ENCODE results near the gene TIMM29. TPM values are rescaled to one million over a fixed set of nuclear protein-coding genes. Genes with fewer than 3 reads are reported as not detected.

Gene TIMM29
- total RNA-seq, 5 donors from 2014 or later (not counting 1 experiment from before 2014, with no cell fraction given) = 19.2 to 40.4 (median 37.2) TPM

DNA sequence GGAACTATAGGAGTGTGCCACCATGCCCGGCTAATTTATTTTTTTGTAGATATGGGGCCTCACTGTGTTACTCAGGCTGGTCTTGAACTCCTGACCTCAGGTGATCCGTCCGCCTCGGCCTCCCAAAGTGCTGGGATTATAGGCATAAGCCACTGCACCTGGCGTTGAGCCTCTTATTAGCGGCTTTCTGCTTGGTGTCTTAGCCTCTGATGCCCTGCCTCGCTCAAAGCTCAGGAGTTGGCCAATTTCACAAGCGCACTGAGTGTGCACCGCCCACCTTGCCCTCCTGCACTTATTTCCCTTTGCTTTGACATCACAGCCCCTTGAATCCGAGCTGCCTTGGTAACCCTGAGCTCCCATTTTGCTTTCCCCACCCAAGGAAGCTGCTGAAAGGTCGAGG, 10.3 kb upstream of the TIMM29 start:
- no peaks in the 10 kb centered on the region for H3K27me3 Mint-ChIP-seq
- no peaks in the 10 kb centered on the region for H3K4me1 Mint-ChIP-seq
- ChIA-PET CTCF (interaction anchor here in 1 of 2 donors (0.6 kb wide), 1 partner anchor 534 kb away, joined by 4 read pairs; no protein-coding TSS in a partner anchor), POLR2A (interaction anchor here in 1 of 2 donors (0.6 to 0.7 kb wide), 2 partner anchors 209 to 216 kb away, joined by 3 to 5 read pairs; no protein-coding TSS in a partner anchor)
- no peak overlapping the region for H3K4me3 Mint-ChIP-seq
- Histone ChIP-seq H3K4me1 (ENCODE audit: control insufficient read depth in 1 of 2, extremely low read depth in 1 of 2, insufficient read depth in 2 of 2, low read length in 2 of 2) (no peaks in the 10 kb centered on the region), H3K27ac (ENCODE audit: low read length) (no peak overlapping the region), H3K36me3 (ENCODE audit: control insufficient read depth in 2 of 2, extremely low read depth in 1 of 2, insufficient read depth in 1 of 2, low read length in 1 of 2) (peaks cover 20 to 34% of the 10 kb centered on the region in 2 donors), H3K4me3 (ENCODE audit: control insufficient read depth in 1 of 2, extremely low read depth in 1 of 2, low read length in 1 of 2) (no peak overlapping the region), H3K27me3 (replicated peaks in 1 of 2; ENCODE audit: control insufficient read depth in 2 of 2, extremely low read depth in 1 of 2, insufficient read depth in 2 of 2, low read length in 1 of 2) (no peaks in the 10 kb centered on the region), H3K9me3 (no peaks in the 10 kb centered on the region)
- ATAC-seq (replicated peaks in 1 of 4) (no peak), DNase-seq (no peak)
- H3K9me3 Mint-ChIP-seq = no peaks in the 10 kb centered on the region
- H3K27ac Mint-ChIP-seq = no peak overlapping the region
- peaks cover 3% of the 10 kb centered on the region for H3K36me3 Mint-ChIP-seq
- WGBS (ENCODE audit: insufficient coverage) = 98% methylated on average over 10 of the region's 11 CpGs

DNA sequence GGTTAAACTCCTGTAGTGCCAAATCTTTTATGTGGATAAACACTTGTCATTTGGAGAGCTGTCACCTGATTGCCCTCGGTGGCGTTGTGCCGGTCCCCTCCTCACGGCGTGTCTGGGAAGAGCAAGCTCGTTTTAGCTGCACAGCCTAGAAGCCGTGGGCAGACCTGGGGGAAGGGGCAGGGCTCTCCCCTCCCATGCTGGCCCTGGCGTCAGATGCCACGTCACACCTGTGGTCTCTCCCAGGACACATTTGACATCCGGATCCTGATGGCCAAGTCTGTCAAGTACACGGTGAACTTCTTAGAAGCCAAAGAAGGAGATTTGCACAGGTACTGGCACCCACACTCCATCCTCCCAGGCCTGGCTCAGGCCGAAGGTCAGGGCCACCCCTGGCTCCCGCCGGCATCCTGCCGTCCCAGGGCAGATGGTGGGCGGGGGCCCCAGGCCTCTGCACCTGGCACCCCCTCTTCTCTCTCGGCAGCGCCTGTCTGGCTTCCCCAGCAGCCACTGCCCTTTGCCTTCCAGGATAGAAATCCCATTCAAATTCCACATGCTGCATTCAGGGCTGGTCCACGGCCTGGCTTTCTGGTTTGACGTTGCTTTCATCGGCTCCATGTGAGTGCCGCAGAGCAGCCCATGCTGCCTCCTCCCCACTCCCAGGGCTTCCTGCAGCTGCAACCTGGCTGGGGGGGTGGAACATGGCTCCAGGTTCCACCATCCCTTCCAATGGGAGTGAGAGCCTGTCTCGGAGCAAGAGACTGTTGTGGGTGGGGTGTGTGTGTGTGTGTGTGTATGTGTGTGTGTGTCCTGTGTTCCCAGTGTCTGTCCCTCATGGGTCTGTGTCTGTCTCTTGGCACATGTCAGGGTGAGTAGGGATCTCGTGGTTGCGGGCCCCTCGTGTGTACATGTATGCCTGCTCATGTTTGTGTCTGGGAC, 9.0 kb upstream of the TIMM29 start:
- H3K36me3 Mint-ChIP-seq = peaks cover 3% of the 10 kb centered on the region
- no peaks in the 10 kb centered on the region for H3K9me3 Mint-ChIP-seq
- H3K4me1 Mint-ChIP-seq = no peaks in the 10 kb centered on the region
- no peaks in the 10 kb centered on the region for H3K27me3 Mint-ChIP-seq
- no peak overlapping the region for H3K4me3 ChIP-seq (ENCODE audit: control insufficient read depth in 1 of 2, extremely low read depth in 1 of 2, low read length in 1 of 2)
- H3K4me3 Mint-ChIP-seq = no peak overlapping the region
- WGBS (ENCODE audit: insufficient coverage) = 92% methylated on average over 25 of the region's 26 CpGs
- DNase-seq (no peak), ATAC-seq (replicated peaks in 1 of 4) (no peak)
- H3K27me3 ChIP-seq (replicated peaks in 1 of 2; ENCODE audit: control insufficient read depth in 2 of 2, extremely low read depth in 1 of 2, insufficient read depth in 2 of 2, low read length in 1 of 2) = no peaks in the 10 kb centered on the region
- H3K9me3 ChIP-seq = no peaks in the 10 kb centered on the region
- no peak overlapping the region for H3K27ac Mint-ChIP-seq
- POLR2A ChIA-PET = no interaction called here
- CTCF ChIA-PET = interaction anchor here in 1 of 2 donors (0.6 kb wide), 1 partner anchor 990 kb away, joined by 3 read pairs; no protein-coding TSS in a partner anchor
- H3K27ac ChIP-seq (ENCODE audit: low read length) = no peak overlapping the region
- peaks cover 23 to 36% of the 10 kb centered on the region in 2 donors for H3K36me3 ChIP-seq (ENCODE audit: control insufficient read depth in 2 of 2, extremely low read depth in 1 of 2, insufficient read depth in 1 of 2, low read length in 1 of 2)
- H3K4me1 ChIP-seq (ENCODE audit: control insufficient read depth in 1 of 2, extremely low read depth in 1 of 2, insufficient read depth in 2 of 2, low read length in 2 of 2) = no peaks in the 10 kb centered on the region

DNA sequence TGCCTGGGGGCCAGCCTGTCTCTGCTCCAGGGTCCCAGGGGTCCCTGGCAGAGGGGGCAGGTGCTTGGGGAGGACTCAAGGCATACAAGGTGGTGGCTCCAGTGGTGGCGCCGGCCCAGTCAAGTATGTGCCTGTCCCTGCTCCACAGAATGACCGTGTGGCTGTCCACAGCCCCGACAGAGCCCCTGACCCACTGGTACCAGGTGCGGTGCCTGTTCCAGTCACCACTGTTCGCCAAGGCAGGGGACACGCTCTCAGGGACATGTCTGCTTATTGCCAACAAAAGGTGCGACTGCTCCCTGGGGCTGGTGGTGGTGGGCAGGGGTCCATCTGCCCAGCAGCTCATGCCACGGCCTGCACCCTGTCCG, 8.3 kb upstream of the TIMM29 start:
- Mint-ChIP-seq H3K27me3 (no peaks in the 10 kb centered on the region), H3K4me3 (no peak overlapping the region), H3K27ac (no peak overlapping the region), H3K9me3 (no peaks in the 10 kb centered on the region), H3K4me1 (peaks cover 0 to 2% (median 0%) of the 10 kb centered on the region in 3 donors), H3K36me3 (peaks cover 6% of the 10 kb centered on the region)
- ChIA-PET CTCF (no interaction called here), POLR2A (no interaction called here)
- Histone ChIP-seq H3K36me3 (ENCODE audit: control insufficient read depth in 2 of 2, extremely low read depth in 1 of 2, insufficient read depth in 1 of 2, low read length in 1 of 2) (peaks cover 23 to 38% of the 10 kb centered on the region in 2 donors), H3K27ac (ENCODE audit: low read length) (no peak overlapping the region), H3K27me3 (replicated peaks in 1 of 2; ENCODE audit: control insufficient read depth in 2 of 2, extremely low read depth in 1 of 2, insufficient read depth in 2 of 2, low read length in 1 of 2) (no peaks in the 10 kb centered on the region), H3K4me1 (ENCODE audit: control insufficient read depth in 1 of 2, extremely low read depth in 1 of 2, insufficient read depth in 2 of 2, low read length in 2 of 2) (no peaks in the 10 kb centered on the region), H3K4me3 (ENCODE audit: control insufficient read depth in 1 of 2, extremely low read depth in 1 of 2, low read length in 1 of 2) (no peak overlapping the region), H3K9me3 (no peaks in the 10 kb centered on the region)
- DNase-seq (no peak), ATAC-seq (replicated peaks in 1 of 4) (no peak)
- WGBS (ENCODE audit: insufficient coverage) = 100% methylated on average over 9 of the region's 10 CpGs

DNA sequence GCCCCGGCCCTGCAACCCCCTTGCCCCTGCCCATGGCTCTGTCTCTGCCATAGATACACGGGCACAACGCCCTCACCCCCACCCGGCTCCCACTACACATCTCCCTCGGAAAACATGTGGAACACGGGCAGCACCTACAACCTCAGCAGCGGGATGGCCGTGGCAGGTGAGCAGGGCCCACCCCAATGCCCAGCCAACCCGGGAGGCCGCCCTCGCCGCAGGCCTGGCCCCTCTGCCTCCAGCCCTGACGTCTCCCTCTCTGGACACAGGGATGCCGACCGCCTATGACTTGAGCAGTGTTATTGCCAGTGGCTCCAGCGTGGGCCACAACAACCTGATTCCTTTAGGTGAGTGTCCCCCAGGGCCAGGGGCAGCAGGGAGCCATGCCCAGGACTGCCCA, 7.8 kb upstream of the TIMM29 start:
- CTCF ChIA-PET = no interaction called here
- H3K27ac Mint-ChIP-seq = no peak overlapping the region
- no peak for ATAC-seq (replicated peaks in 1 of 4)
- H3K4me1 Mint-ChIP-seq = peaks cover 0 to 5% (median 0%) of the 10 kb centered on the region in 3 donors
- H3K9me3 Mint-ChIP-seq = no peaks in the 10 kb centered on the region
- no peak for DNase-seq
- no peak overlapping the region for H3K27ac ChIP-seq (ENCODE audit: low read length)
- WGBS (ENCODE audit: insufficient coverage) = 92% methylated on average over 13 of the region's 16 CpGs
- H3K27me3 ChIP-seq (replicated peaks in 1 of 2; ENCODE audit: control insufficient read depth in 2 of 2, extremely low read depth in 1 of 2, insufficient read depth in 2 of 2, low read length in 1 of 2) = no peaks in the 10 kb centered on the region
- peaks cover 8% of the 10 kb centered on the region for H3K36me3 Mint-ChIP-seq
- H3K36me3 ChIP-seq (ENCODE audit: control insufficient read depth in 2 of 2, extremely low read depth in 1 of 2, insufficient read depth in 1 of 2, low read length in 1 of 2) = peaks cover 23 to 42% of the 10 kb centered on the region in 2 donors
- no peak overlapping the region for H3K4me3 ChIP-seq (ENCODE audit: control insufficient read depth in 1 of 2, extremely low read depth in 1 of 2, low read length in 1 of 2)
- POLR2A ChIA-PET = no interaction called here
- H3K27me3 Mint-ChIP-seq = no peaks in the 10 kb centered on the region
- no peaks in the 10 kb centered on the region for H3K4me1 ChIP-seq (ENCODE audit: control insufficient read depth in 1 of 2, extremely low read depth in 1 of 2, insufficient read depth in 2 of 2, low read length in 2 of 2)
- H3K4me3 Mint-ChIP-seq = no peak overlapping the region
- H3K9me3 ChIP-seq = no peaks in the 10 kb centered on the region

DNA sequence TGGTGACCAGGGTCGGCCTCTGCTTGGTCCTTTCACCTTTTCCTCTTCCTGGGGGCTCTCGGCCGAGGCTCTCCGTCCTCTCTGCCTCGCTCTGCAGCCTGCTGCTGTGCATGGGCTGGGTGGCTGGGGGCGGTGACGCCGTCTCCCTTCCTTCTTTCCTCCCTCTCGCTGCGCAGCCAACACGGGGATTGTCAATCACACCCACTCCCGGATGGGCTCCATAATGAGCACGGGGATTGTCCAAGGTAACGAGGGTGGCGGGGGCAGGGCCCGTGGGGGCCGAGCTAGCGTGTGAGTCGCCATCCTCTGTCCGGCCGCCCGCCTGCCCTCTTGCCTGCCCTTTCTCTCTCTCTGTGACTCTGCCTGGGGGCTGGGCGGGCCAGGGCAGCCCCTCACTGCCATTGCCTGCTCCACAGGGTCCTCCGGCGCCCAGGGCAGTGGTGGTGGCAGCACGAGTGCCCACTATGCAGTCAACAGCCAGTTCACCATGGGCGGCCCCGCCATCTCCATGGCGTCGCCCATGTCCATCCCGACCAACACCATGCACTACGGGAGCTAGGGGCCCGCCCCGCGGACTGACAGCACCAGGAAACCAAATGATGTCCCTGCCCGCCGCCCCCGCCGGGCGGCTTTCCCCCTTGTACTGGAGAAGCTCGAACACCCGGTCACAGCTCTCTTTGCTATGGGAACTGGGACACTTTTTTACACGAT, 7.3 kb upstream of the TIMM29 start:
- Mint-ChIP-seq H3K27ac (no peak overlapping the region), H3K27me3 (no peaks in the 10 kb centered on the region), H3K4me3 (no peak overlapping the region), H3K4me1 (peaks cover 0 to 5% (median 0%) of the 10 kb centered on the region in 3 donors), H3K36me3 (peaks cover 8% of the 10 kb centered on the region), H3K9me3 (no peaks in the 10 kb centered on the region)
- Histone ChIP-seq H3K36me3 (ENCODE audit: control insufficient read depth in 2 of 2, extremely low read depth in 1 of 2, insufficient read depth in 1 of 2, low read length in 1 of 2) (peaks cover 23 to 42% of the 10 kb centered on the region in 2 donors), H3K27me3 (replicated peaks in 1 of 2; ENCODE audit: control insufficient read depth in 2 of 2, extremely low read depth in 1 of 2, insufficient read depth in 2 of 2, low read length in 1 of 2) (no peaks in the 10 kb centered on the region), H3K9me3 (no peaks in the 10 kb centered on the region), H3K4me3 (ENCODE audit: control insufficient read depth in 1 of 2, extremely low read depth in 1 of 2, low read length in 1 of 2) (no peak overlapping the region), H3K27ac (ENCODE audit: low read length) (no peak overlapping the region), H3K4me1 (ENCODE audit: control insufficient read depth in 1 of 2, extremely low read depth in 1 of 2, insufficient read depth in 2 of 2, low read length in 2 of 2) (no peaks in the 10 kb centered on the region)
- POLR2A ChIA-PET = interaction anchor here in 1 of 2 donors (0.6 kb wide), 1 partner anchor 8 kb away, joined by 3 read pairs; no protein-coding TSS in a partner anchor
- CTCF ChIA-PET = no interaction called here
- WGBS (ENCODE audit: insufficient coverage) = 93% methylated on average over 40 of the region's 43 CpGs
- ATAC-seq (replicated peaks in 1 of 4) (no peak), DNase-seq (no peak)

DNA sequence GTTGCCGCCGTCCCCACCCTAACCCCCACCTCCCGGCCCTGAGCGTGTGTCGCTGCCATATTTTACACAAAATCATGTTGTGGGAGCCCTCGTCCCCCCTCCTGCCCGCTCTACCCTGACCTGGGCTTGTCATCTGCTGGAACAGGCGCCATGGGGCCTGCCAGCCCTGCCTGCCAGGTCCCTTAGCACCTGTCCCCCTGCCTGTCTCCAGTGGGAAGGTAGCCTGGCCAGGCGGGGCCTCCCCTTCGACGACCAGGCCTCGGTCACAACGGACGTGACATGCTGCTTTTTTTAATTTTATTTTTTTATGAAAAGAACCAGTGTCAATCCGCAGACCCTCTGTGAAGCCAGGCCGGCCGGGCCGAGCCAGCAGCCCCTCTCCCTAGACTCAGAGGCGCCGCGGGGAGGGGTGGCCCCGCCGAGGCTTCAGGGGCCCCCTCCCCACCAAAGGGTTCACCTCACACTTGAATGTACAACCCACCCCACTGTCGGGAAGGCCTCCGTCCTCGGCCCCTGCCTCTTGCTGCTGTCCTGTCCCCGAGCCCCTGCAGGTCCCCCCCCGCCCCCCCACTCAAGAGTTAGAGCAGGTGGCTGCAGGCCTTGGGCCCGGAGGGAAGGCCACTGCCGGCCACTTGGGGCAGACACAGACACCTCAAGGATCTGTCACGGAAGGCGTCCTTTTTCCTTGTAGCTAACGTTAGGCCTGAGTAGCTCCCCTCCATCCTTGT, 6.5 kb upstream of the TIMM29 start:
- no peak overlapping the region for H3K27ac ChIP-seq (ENCODE audit: low read length)
- H3K36me3 ChIP-seq (ENCODE audit: control insufficient read depth in 2 of 2, extremely low read depth in 1 of 2, insufficient read depth in 1 of 2, low read length in 1 of 2) = peaks cover 23 to 42% of the 10 kb centered on the region in 2 donors
- ChIA-PET POLR2A (interaction anchor here in 1 of 2 donors (0.6 kb wide), 1 partner anchor 9 kb away, joined by 3 read pairs; no protein-coding TSS in a partner anchor), CTCF (no interaction called here)
- no peak overlapping the region for H3K4me3 Mint-ChIP-seq
- H3K27ac Mint-ChIP-seq = no peak overlapping the region
- H3K4me1 ChIP-seq (ENCODE audit: control insufficient read depth in 1 of 2, extremely low read depth in 1 of 2, insufficient read depth in 2 of 2, low read length in 2 of 2) = peaks cover 0 to under 1% of the 10 kb centered on the region in 2 experiments
- no peak for DNase-seq
- peaks cover 8% of the 10 kb centered on the region for H3K36me3 Mint-ChIP-seq
- no peaks in the 10 kb centered on the region for H3K27me3 Mint-ChIP-seq
- no peaks in the 10 kb centered on the region for H3K9me3 ChIP-seq
- WGBS (ENCODE audit: insufficient coverage) = 97% methylated on average over 15 of the region's 33 CpGs
- peaks cover 0 to 6% (median under 1%) of the 10 kb centered on the region in 3 donors for H3K4me1 Mint-ChIP-seq
- H3K9me3 Mint-ChIP-seq = no peaks in the 10 kb centered on the region
- H3K4me3 ChIP-seq (ENCODE audit: control insufficient read depth in 1 of 2, extremely low read depth in 1 of 2, low read length in 1 of 2) = no peak overlapping the region
- no peak for ATAC-seq (replicated peaks in 1 of 4)
- H3K27me3 ChIP-seq (replicated peaks in 1 of 2; ENCODE audit: control insufficient read depth in 2 of 2, extremely low read depth in 1 of 2, insufficient read depth in 2 of 2, low read length in 1 of 2) = no peaks in the 10 kb centered on the region

Measured in T-cell (primary cell).